ENCODE results near the gene MASTL. TPM values are rescaled to one million over a fixed set of nuclear protein-coding genes. Genes with fewer than 3 reads are reported as not detected.

Gene MASTL
- polyA plus RNA-seq, 1 of the 3 experiments (the other 2 are of a cell fraction), result 5.8 TPM

DNA sequence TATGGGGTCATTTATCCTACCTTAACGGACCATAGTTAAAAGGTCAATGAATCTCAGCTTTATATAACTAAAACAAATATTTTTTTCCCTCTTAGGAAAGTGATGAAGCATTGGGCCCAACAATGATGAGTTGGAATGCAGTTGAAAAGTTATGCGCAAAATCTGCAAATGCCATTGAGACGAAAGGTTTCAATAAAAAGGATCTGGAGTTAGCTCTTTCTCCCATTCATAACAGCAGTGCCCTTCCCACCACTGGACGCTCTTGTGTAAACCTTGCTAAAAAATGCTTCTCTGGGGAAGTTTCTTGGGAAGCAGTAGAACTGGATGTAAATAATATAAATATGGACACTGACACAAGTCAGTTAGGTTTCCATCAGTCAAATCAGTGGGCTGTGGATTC lies 14.7 kb downstream of the MASTL start (continued):
- TF ChIP-seq REST (IDR thresholded peaks at IDR 0.05; ENCODE audit: low read depth, low read length) (no peak), RCOR1 (IDR thresholded peaks at IDR 0.05; ENCODE audit: low read length) (no peak)

DNA sequence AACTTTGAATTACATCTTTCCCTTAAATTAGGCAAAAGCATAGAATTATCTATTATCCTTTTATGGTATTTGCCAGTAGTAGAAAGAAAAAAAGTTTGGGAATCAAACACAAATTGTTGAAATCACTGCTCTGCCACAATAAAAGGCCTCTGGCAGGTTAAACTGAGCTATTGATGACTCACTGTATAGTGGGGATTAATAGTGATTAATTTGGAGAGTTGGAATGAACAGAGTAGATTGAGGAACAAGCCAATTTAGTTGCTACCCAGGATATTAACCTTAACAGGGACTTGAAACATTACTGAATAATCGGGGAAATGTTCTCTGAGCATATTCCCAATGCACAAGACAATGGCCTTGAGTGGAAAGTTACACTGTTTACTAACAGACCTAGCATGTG lies 33.1 kb downstream of the MASTL start:
- 92% methylated on average over 1 of the region's 1 CpG for WGBS (ENCODE audit: low lambda C conversion rate)
- Histone ChIP-seq H3F3A (replicated peaks; ENCODE audit: insufficient read depth) (peaks cover 21% of the 10 kb centered on the region), H3K4me3 (ENCODE audit: low read depth in 2 of 2, low read length in 1 of 2) (no peak overlapping the region), H3K36me3 (replicated peaks in 1 of 2; ENCODE audit: control insufficient read depth in 1 of 2, insufficient read depth in 2 of 2, low read length in 1 of 2) (peaks cover 9 to 26% of the 10 kb centered on the region in 2 experiments), H3K27me3 (ENCODE audit: insufficient read depth) (no peaks in the 10 kb centered on the region), H4K20me1 (ENCODE audit: insufficient read depth) (no peaks in the 10 kb centered on the region), H3K79me2 (ENCODE audit: insufficient read depth) (no peaks in the 10 kb centered on the region), H3K27ac (ENCODE audit: low read depth in 2 of 2, low read length in 1 of 2) (no peak overlapping the region), H2AFZ (ENCODE audit: low read depth) (no peak overlapping the region), H3K4me2 (no peak overlapping the region), H3K9ac (no peak overlapping the region), H3K9me2 (no peaks in the 10 kb centered on the region), H3K9me3 (no peaks in the 10 kb centered on the region), H3K4me1 (ENCODE audit: control insufficient read depth in 1 of 2, insufficient read depth in 2 of 2, low read depth in 1 of 2, low read length in 1 of 2) (peaks cover 0 to 4% of the 10 kb centered on the region in 2 experiments; a peak in 1 of 4 replicates)
- ChIA-PET POLR2A (no interaction called here), CTCF (interaction anchor here (1.0 to 1.5 kb wide), 2 partner anchors 10 to 462 kb away, joined by 3 to 4 read pairs; no protein-coding TSS in a partner anchor)
- no peak for DNase-seq
- TF ChIP-seq FOXM1 (IDR thresholded peaks at IDR 0.05; ENCODE audit: low read depth), result no peak
- TF ChIP-seq, protein P1, sequence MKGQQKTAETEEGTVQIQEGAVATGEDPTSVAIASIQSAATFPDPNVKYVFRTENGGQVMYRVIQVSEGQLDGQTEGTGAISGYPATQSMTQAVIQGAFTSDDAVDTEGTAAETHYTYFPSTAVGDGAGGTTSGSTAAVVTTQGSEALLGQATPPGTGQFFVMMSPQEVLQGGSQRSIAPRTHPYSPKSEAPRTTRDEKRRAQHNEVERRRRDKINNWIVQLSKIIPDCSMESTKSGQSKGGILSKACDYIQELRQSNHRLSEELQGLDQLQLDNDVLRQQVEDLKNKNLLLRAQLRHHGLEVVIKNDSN (IDR thresholded peaks at IDR 0.05; ENCODE audit: borderline replicate concordance, low read depth), result no peak
- TF ChIP-seq SMC3 (IDR thresholded peaks at IDR 0.05; ENCODE audit: low read depth, low read length), result no peak
- TF ChIP-seq, protein P2, sequence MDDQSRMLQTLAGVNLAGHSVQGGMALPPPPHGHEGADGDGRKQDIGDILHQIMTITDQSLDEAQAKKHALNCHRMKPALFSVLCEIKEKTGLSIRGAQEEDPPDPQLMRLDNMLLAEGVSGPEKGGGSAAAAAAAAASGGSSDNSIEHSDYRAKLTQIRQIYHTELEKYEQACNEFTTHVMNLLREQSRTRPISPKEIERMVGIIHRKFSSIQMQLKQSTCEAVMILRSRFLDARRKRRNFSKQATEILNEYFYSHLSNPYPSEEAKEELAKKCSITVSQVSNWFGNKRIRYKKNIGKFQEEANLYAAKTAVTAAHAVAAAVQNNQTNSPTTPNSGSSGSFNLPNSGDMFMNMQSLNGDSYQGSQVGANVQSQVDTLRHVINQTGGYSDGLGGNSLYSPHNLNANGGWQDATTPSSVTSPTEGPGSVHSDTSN (IDR thresholded peaks at IDR 0.05), result no peak
- no peak for TF ChIP-seq CHD2 (IDR thresholded peaks at IDR 0.05; ENCODE audit: low read length, partially characterized antibody)
- TF ChIP-seq GATA2 (CRISPR knock-in tag; IDR thresholded peaks at IDR 0.05), result no peak
- no peak for TF ChIP-seq ELF1 (IDR thresholded peaks at IDR 0.05)
- TF ChIP-seq FOSL2 (IDR thresholded peaks at IDR 0.05; ENCODE audit: borderline replicate concordance, low read depth), result no peak

- no peak for DNase-seq
- Histone ChIP-seq H3K4me3 (ENCODE audit: low read depth in 2 of 2, low read length in 1 of 2) (no peak overlapping the region), H3K9me3 (no peaks in the 10 kb centered on the region), H3K36me3 (replicated peaks in 1 of 2; ENCODE audit: control insufficient read depth in 1 of 2, insufficient read depth in 2 of 2, low read length in 1 of 2) (peaks cover 8 to 21% of the 10 kb centered on the region in 2 experiments), H3K79me2 (ENCODE audit: insufficient read depth) (no peaks in the 10 kb centered on the region), H3K27ac (ENCODE audit: low read depth in 2 of 2, low read length in 1 of 2) (no peak overlapping the region), H4K20me1 (ENCODE audit: insufficient read depth) (no peaks in the 10 kb centered on the region), H2AFZ (ENCODE audit: low read depth) (no peak overlapping the region), H3F3A (replicated peaks; ENCODE audit: insufficient read depth) (peaks cover 21% of the 10 kb centered on the region), H3K4me2 (no peak overlapping the region), H3K9ac (no peak overlapping the region), H3K27me3 (ENCODE audit: insufficient read depth) (no peaks in the 10 kb centered on the region), H3K4me1 (ENCODE audit: control insufficient read depth in 1 of 2, insufficient read depth in 2 of 2, low read depth in 1 of 2, low read length in 1 of 2) (peaks cover 0 to 4% of the 10 kb centered on the region in 2 experiments; a peak in 1 of 4 replicates), H3K9me2 (no peaks in the 10 kb centered on the region)
- TF ChIP-seq REST (IDR thresholded peaks at IDR 0.05; ENCODE audit: low read depth, low read length), result peak; percentile 47; the same call in 1 of the 2 replicates
- TF ChIP-seq EZH2phosphoT487 (IDR thresholded peaks at IDR 0.05; ENCODE audit: borderline replicate concordance, low read depth), result no peak
- ChIA-PET POLR2A (no interaction called here), CTCF (interaction anchor here (1.0 to 1.1 kb wide), 2 partner anchors 11 to 24 kb away, joined by 3 read pairs; no protein-coding TSS in a partner anchor)
- 94% methylated on average over 4 of the region's 4 CpGs for WGBS (ENCODE audit: low lambda C conversion rate)
These were observed 33.7 kb downstream of the MASTL start for GRCh38 chr10:27188897-27189296.

All from SK-N-SH (cell line).